Adrenal gland (tissue), 5 donors: ENCODE results near the gene ANXA9.

Experiments
- CTCF ChIP-seq, 6 experiments: fragments of 450-650 bp in 4 of 6; fragments of 200-600 bp in 2 of 6; sonication (generic) in 1 of 6; IDR thresholded peaks; 1 replicate in 5 of 6; 2 replicates in 1 of 6; pipeline versions ENCODE4 v1.5.1 to v1.8.0; 2016 to 2021; ENCODE audit warnings: antibody characterized with exemption in 6 of 6, mild to moderate bottlenecking in 2 of 6, moderate library complexity in 1 of 6
- POLR2A ChIP-seq, 2 donors: fragments of 450-650 bp; IDR thresholded peaks; one replicate each; pipeline ENCODE4 v1.6.1; 2017; ENCODE audit warnings: antibody characterized with exemption in 2 of 2, mild to moderate bottlenecking in 2 of 2, moderate library complexity in 1 of 2
- donor health status: DM: no; HTN: no; CAD: no.

GRCh38 chr1:150995460-150995859, 13.4 kb downstream of the ANXA9 start:
- TF ChIP-seq CTCF (IDR thresholded peaks at IDR 0.05) (no peak), POLR2A (IDR thresholded peaks at IDR 0.05) (no peak)
